Liver (tissue), 9 donors: ENCODE measurements around the gene DLGAP5. TPM values are rescaled to one million over a fixed set of nuclear protein-coding genes. Genes with fewer than 3 reads are reported as not detected.

Experiments
- DNase-seq: peaks from one replicate; pipeline ENCODE4 v3.0.0-alpha.2; 2017; ENCODE audit warnings: low spot score
- H3K27ac ChIP-seq, 2 donors: one replicate each; pipeline ENCODE4 v1.7.0; 2013; ENCODE audit warnings: inconsistent platforms in 2 of 2, low read length in 2 of 2, control low read depth in 1 of 2, low read depth in 1 of 2, mild to moderate bottlenecking in 1 of 2
- H3K27me3 ChIP-seq, 4 donors: one replicate each; pipeline versions ENCODE4 v1.6.1 to v1.7.0; 2013; ENCODE audit warnings: low read length in 3 of 4, inconsistent platforms in 1 of 4, mild to moderate bottlenecking in 1 of 4, moderate library complexity in 1 of 4; ENCODE audit not compliant: control insufficient read depth in 4 of 4, insufficient read depth in 4 of 4
- H3K36me3 ChIP-seq, 4 donors: one replicate each; pipeline versions ENCODE4 v1.6.1 to v1.7.0; 2013; ENCODE audit warnings: low read length in 3 of 4, mild to moderate bottlenecking in 3 of 4, low read depth in 1 of 4, moderate library complexity in 1 of 4; ENCODE audit not compliant: control insufficient read depth in 4 of 4, insufficient read depth in 3 of 4
- H3K4me1 ChIP-seq, 4 donors: one replicate each; pipeline versions ENCODE4 v1.6.1 to v1.7.0; 2013; ENCODE audit warnings: low read length in 3 of 4, mild to moderate bottlenecking in 3 of 4, moderate library complexity in 1 of 4; ENCODE audit not compliant: control insufficient read depth in 4 of 4, insufficient read depth in 4 of 4
- H3K4me3 ChIP-seq, 3 donors: one replicate each; pipeline versions ENCODE4 v1.6.1 to v1.7.0; 2013; ENCODE audit warnings: low read length in 3 of 3, control low read depth in 1 of 3, low read depth in 1 of 3, mild to moderate bottlenecking in 1 of 3
- H3K9ac ChIP-seq, 2 donors: one replicate each; pipeline ENCODE4 v1.7.0; 2013; ENCODE audit warnings: low read length in 2 of 2, mild to moderate bottlenecking in 2 of 2, moderate library complexity in 2 of 2, control low read depth in 1 of 2, low read depth in 1 of 2
- H3K9me3 ChIP-seq, 4 donors: one replicate each; pipeline versions ENCODE4 v1.6.1 to v1.7.0; 2013; ENCODE audit warnings: low read length in 3 of 4; ENCODE audit not compliant: control insufficient read depth in 4 of 4
- FOXA1 ChIP-seq: IDR thresholded peaks from 2 replicates; pipeline ENCODE4 v1.6.1; 2016; ENCODE audit warnings: antibody characterized with exemption
- FOXA2 ChIP-seq: IDR thresholded peaks from 2 replicates; pipeline ENCODE4 v1.6.1; 2016; ENCODE audit warnings: antibody characterized with exemption
- GABPA ChIP-seq, 2 donors: IDR thresholded peaks in 1 of 2; conservative IDR thresholded peaks in 1 of 2; 2 replicates each; pipeline ENCODE4 v1.6.1; 2016; ENCODE audit warnings: antibody characterized with exemption in 2 of 2, mild to moderate bottlenecking in 1 of 2, moderate library complexity in 1 of 2
- HNF4A ChIP-seq, 2 donors: conservative IDR thresholded peaks; 2 replicates each; pipeline ENCODE4 v1.6.1; 2016; ENCODE audit warnings: antibody characterized with exemption in 2 of 2, mild to moderate bottlenecking in 2 of 2
- HNF4G ChIP-seq: IDR thresholded peaks from 2 replicates; pipeline ENCODE4 v1.6.1; 2016; ENCODE audit warnings: antibody characterized with exemption
- NR2F2 ChIP-seq: IDR thresholded peaks from 2 replicates; pipeline ENCODE4 v1.6.1; 2016; ENCODE audit warnings: antibody characterized with exemption
- RAD21 ChIP-seq, 2 donors: IDR thresholded peaks; 2 replicates each; pipeline ENCODE4 v1.6.1; 2016; ENCODE audit warnings: antibody characterized with exemption in 2 of 2, mild to moderate bottlenecking in 2 of 2
- TAF1 ChIP-seq: conservative IDR thresholded peaks from 2 replicates; pipeline ENCODE4 v1.6.1; 2016; ENCODE audit warnings: antibody characterized with exemption, mild to moderate bottlenecking
- YY1 ChIP-seq: IDR thresholded peaks from 2 replicates; pipeline ENCODE4 v1.6.1; 2016; ENCODE audit warnings: antibody characterized with exemption, mild to moderate bottlenecking
- WGBS: extraction: QIAGEN DNeasy Blood & Tissue Kit; methylation state at CpG from one replicate; pipeline ENCODE4 v1.1.7; 2013; 5-methylcytosine and 5-hydroxymethylcytosine counted together
- polyA plus RNA-seq, 2 donors: library from polyadenylated mRNA; stranded (reverse) in 1 of 2; unstranded in 1 of 2; fragments of 200-250 nt in 1 of 2; fragments of >200 nt in 1 of 2; fragmentation: Nextera tagmentation in 1 of 2; extraction: Ambion mirVana in 1 of 2; gene quantifications; one replicate each; pipeline versions ENCODE4 v1.2.1 to v1.2.3, GENCODE V29; 2013 to 2015
- total RNA-seq, 2 donors: library from RNA; depleted of rRNA; stranded (reverse); fragments of >200 nt; gene quantifications; one replicate each; pipeline ENCODE4 v1.2.3, GENCODE V29; 2014
- TF ChIP-seq, protein P1 (sequence below): IDR thresholded peaks from 2 replicates; pipeline ENCODE4 v1.6.1; 2016; ENCODE audit warnings: antibody characterized with exemption
- TF ChIP-seq, protein P2 (sequence below): IDR thresholded peaks from 2 replicates; pipeline ENCODE4 v1.6.1; 2016; ENCODE audit warnings: antibody characterized with exemption
- TF ChIP-seq, protein P3 (sequence below): fragments of 150-350 bp; IDR thresholded peaks from 2 replicates; pipeline ENCODE4 v1.5.1; 2017; ENCODE audit warnings: improper control_type of control experiment, low read depth, low read length; ENCODE audit not compliant: missing input control
- donor health status: healthy.
- donor health status: healthy.
- donor health status: healthy.
- donor health status: healthy.
- donor health status: healthy.

The DLGAP5 gene
- total and polyA plus RNA-seq, 4 donors: under 0.01 to 42.5 (median 0.70) TPM

DNA sequence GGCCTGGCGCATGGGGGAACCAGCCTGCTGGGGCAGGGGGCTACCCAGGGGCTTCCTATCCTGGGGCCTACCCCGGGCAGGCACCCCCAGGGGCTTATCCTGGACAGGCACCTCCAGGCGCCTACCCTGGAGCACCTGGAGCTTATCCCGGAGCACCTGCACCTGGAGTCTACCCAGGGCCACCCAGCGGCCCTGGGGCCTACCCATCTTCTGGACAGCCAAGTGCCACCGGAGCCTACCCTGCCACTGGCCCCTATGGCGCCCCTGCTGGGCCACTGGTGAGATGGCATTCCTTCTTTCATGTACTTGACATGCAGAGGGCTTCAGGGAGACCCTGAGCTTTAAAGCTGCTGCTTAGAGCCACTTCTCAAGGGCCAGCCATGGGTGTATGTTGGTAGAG lies 53.3 kb downstream of the DLGAP5 start:
- no peak overlapping the region for H3K27ac ChIP-seq
- no peak overlapping the region for H3K4me3 ChIP-seq
- H3K36me3 ChIP-seq: no peaks in the 10 kb centered on the region
- WGBS: 91% methylated on average over 7 of the region's 7 CpGs
- no peaks in the 10 kb centered on the region for H3K4me1 ChIP-seq
- no peak for DNase-seq
- no peaks in the 10 kb centered on the region for H3K27me3 ChIP-seq
- H3K9me3 ChIP-seq: no peaks in the 10 kb centered on the region
- no peak overlapping the region for H3K9ac ChIP-seq
- no peak for TF ChIP-seq HNF4A (conservative IDR thresholded peaks at IDR 0.05)
- no peak for TF ChIP-seq RAD21 (IDR thresholded peaks at IDR 0.05)
- TF ChIP-seq, protein P1, sequence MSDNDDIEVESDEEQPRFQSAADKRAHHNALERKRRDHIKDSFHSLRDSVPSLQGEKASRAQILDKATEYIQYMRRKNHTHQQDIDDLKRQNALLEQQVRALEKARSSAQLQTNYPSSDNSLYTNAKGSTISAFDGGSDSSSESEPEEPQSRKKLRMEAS: no peak
- TF ChIP-seq, protein P2, sequence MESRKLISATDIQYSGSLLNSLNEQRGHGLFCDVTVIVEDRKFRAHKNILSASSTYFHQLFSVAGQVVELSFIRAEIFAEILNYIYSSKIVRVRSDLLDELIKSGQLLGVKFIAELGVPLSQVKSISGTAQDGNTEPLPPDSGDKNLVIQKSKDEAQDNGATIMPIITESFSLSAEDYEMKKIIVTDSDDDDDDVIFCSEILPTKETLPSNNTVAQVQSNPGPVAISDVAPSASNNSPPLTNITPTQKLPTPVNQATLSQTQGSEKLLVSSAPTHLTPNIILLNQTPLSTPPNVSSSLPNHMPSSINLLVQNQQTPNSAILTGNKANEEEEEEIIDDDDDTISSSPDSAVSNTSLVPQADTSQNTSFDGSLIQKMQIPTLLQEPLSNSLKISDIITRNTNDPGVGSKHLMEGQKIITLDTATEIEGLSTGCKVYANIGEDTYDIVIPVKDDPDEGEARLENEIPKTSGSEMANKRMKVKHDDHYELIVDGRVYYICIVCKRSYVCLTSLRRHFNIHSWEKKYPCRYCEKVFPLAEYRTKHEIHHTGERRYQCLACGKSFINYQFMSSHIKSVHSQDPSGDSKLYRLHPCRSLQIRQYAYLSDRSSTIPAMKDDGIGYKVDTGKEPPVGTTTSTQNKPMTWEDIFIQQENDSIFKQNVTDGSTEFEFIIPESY: no peak
- no peak for TF ChIP-seq NR2F2

DNA sequence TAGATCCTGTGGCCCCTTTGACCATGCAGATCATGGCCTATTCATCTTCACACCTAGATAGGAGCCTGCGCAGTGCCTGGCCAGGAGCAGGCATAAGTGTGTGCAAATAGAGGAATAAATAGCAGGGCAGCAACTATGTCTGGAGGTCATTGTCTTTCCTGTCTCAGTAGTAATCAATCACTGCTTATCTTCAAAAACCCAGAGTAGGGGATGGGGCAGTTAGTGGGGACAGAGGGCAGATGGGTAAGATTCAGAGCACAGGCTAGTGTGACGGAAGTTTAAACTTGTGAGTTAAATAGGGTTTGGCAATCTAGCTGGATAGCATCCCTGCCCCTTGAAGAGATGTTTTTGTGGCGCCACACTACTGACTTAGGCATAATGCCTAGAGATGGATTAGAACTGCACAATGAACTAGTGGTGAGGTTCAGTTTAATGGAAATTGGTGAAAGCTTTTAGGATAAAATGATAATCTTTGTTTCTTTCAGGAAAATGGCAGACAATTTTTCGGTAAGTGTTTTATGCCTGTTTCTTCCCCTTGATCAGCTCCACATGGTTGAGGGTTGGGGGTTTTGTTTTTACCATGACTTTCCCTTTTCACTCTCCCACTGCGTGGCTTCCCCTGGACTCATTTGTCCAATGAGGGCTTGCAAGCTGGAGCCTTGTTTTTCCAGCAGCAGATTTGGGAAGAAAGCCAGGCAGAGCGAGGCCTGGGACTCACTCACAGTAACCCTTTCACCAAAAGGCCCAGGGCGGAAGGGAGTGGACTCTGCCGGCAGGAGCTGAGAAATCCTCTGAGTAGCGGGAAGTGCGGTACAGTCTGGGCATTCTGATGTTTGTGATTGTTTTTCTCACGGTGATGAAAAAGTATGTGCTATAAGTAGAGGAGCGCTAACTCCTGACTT lies 54.2 kb downstream of the DLGAP5 start:
- no peak overlapping the region for H3K9ac ChIP-seq
- DNase-seq: no peak
- TF ChIP-seq RAD21 (IDR thresholded peaks at IDR 0.05): peak in 1 of 2 donors; percentile 28
- no peak for TF ChIP-seq FOXA1

DNA sequence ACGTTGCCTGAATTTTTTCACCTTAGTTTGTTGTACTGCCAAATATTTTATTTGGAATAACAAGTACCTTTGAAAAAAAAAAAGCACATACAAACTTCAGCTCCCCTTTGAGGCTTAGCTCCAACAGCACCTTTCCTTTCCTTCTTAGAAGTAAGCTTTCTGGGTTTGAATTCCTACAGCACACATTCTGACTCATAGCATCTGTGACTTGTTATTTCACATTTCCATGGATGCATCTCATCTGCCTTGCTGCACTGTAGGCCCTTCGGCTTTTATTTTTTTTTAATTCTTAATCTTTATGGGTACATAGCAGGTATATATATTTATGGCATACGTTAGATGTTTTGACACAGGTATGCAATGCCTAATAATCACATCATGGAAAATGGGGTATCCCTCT lies 55.1 kb downstream of the DLGAP5 start:
- Histone ChIP-seq H3K9me3 (no peaks in the 10 kb centered on the region), H3K36me3 (no peaks in the 10 kb centered on the region), H3K4me1 (no peaks in the 10 kb centered on the region), H3K9ac (no peak overlapping the region), H3K4me3 (no peak overlapping the region), H3K27me3 (no peaks in the 10 kb centered on the region), H3K27ac (no peak overlapping the region)
- DNase-seq: no peak
- no peak for TF ChIP-seq YY1
- no peak for TF ChIP-seq GABPA (IDR thresholded peaks at IDR 0.05 in 1 of 2, conservative IDR thresholded peaks at IDR 0.05 in 1 of 2)
- no peak for TF ChIP-seq FOXA2
- no peak for TF ChIP-seq HNF4G
- TF ChIP-seq TAF1: no peak
- TF ChIP-seq, protein P3, sequence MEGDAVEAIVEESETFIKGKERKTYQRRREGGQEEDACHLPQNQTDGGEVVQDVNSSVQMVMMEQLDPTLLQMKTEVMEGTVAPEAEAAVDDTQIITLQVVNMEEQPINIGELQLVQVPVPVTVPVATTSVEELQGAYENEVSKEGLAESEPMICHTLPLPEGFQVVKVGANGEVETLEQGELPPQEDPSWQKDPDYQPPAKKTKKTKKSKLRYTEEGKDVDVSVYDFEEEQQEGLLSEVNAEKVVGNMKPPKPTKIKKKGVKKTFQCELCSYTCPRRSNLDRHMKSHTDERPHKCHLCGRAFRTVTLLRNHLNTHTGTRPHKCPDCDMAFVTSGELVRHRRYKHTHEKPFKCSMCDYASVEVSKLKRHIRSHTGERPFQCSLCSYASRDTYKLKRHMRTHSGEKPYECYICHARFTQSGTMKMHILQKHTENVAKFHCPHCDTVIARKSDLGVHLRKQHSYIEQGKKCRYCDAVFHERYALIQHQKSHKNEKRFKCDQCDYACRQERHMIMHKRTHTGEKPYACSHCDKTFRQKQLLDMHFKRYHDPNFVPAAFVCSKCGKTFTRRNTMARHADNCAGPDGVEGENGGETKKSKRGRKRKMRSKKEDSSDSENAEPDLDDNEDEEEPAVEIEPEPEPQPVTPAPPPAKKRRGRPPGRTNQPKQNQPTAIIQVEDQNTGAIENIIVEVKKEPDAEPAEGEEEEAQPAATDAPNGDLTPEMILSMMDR: no peak
- TF ChIP-seq, protein P1: no peak
- TF ChIP-seq NR2F2: no peak
- WGBS: 87% methylated on average over 3 of the region's 3 CpGs

More for the DNA sequence above, 54.2 kb downstream of the DLGAP5 start:
- H3K9me3 ChIP-seq: no peaks in the 10 kb centered on the region
- H3K4me1 ChIP-seq: no peaks in the 10 kb centered on the region
- H3K27ac ChIP-seq: no peak overlapping the region
- no peaks in the 10 kb centered on the region for H3K27me3 ChIP-seq
- 79% methylated on average over 12 of the region's 12 CpGs for WGBS
- H3K4me3 ChIP-seq: no peak overlapping the region
- H3K36me3 ChIP-seq: no peaks in the 10 kb centered on the region
